Upper lobe of left lung (tissue), 6 donors: Measurements from ENCODE around the gene WDPCP. TPM values are rescaled to one million over a fixed set of nuclear protein-coding genes. Genes with fewer than 3 reads are reported as not detected.

Experiments
- ATAC-seq, 2 donors: fragments of 200-7000 bp; cut with Tn5 transposase; one replicate each; pipeline ENCODE4 v1.9.1; 2022; ENCODE audit warnings: mild to moderate bottlenecking in 2 of 2, moderate library complexity in 2 of 2; ENCODE audit not compliant: low FRiP score in 2 of 2
- DNase-seq, 2 donors: peaks; one replicate each; pipeline ENCODE4 v3.0.0-alpha.2; 2019 to 2020
- H3K27ac ChIP-seq, 4 donors: fragments of 200-600 bp; sonication (generic); one replicate each; pipeline ENCODE4 v1.5.1; 2016 to 2019
- H3K27me3 ChIP-seq, 4 donors: fragments of 200-600 bp; sonication (generic); one replicate each; pipeline ENCODE4 v1.5.1; 2017 to 2019
- H3K36me3 ChIP-seq, 4 donors: fragments of 200-600 bp; sonication (generic); one replicate each; pipeline ENCODE4 v1.5.1; 2016 to 2019
- H3K4me1 ChIP-seq, 4 donors: fragments of 200-600 bp; sonication (generic); one replicate each; pipeline ENCODE4 v1.5.1; 2018 to 2019
- H3K4me3 ChIP-seq, 4 donors: fragments of 200-600 bp; sonication (generic); one replicate each; pipeline ENCODE4 v1.5.1; 2017 to 2019; ENCODE audit warnings: mild to moderate bottlenecking in 2 of 4, moderate library complexity in 1 of 4
- H3K9me3 ChIP-seq, 4 donors: fragments of 200-600 bp; sonication (generic); one replicate each; pipeline ENCODE4 v1.5.1; 2018 to 2019
- CTCF ChIP-seq, 6 experiments: fragments of 450-650 bp in 4 of 6; fragments of 200-600 bp in 2 of 6; sonication (generic) in 2 of 6; IDR thresholded peaks; one replicate each; pipeline ENCODE4 v1.5.1; 2016 to 2019; ENCODE audit warnings: antibody characterized with exemption in 6 of 6
- EP300 ChIP-seq, 4 donors: sonication (generic); formaldehyde crosslinking; IDR thresholded peaks; one replicate each; pipeline ENCODE4 v1.5.1; 2017; ENCODE audit warnings: antibody characterized with exemption in 4 of 4, control low read depth in 2 of 4
- POLR2A ChIP-seq, 4 donors: fragments of 450-650 bp; IDR thresholded peaks; one replicate each; pipeline ENCODE4 v1.5.1; 2016 to 2017; ENCODE audit warnings: antibody characterized with exemption in 4 of 4, mild to moderate bottlenecking in 2 of 4
- POLR2AphosphoS5 ChIP-seq, 2 donors: sonication (generic); formaldehyde crosslinking; IDR thresholded peaks; one replicate each; pipeline ENCODE4 v1.5.1; 2017; ENCODE audit warnings: antibody characterized with exemption in 2 of 2
- WGBS, 2 donors: methylation state at CpG; one replicate each; pipeline ENCODE4 v1.1.5; 2017 to 2018; 5-methylcytosine and 5-hydroxymethylcytosine counted together
- total RNA-seq, 6 donors: library from RNA; depleted of rRNA in 4 of 6; stranded (reverse); fragments of >200 nt in 4 of 6; gene quantifications; one replicate each; pipeline versions ENCODE4 v1.1.0 to v1.2.1, GENCODE V29; 2016 to 2021
- donor health status: DM: no; HTN: no; CAD: no; lungs with moderate emphysema.
- donor health status: DM: no; HTN: yes; CAD: no; lungs with severe emphysema.

The WDPCP gene
- total RNA-seq, 6 donors from 2014 or later = 9.3 to 20.8 (median 11.5) TPM

- Histone ChIP-seq H3K9me3 (no peaks in the 10 kb centered on the region), H3K36me3 (no peaks in the 10 kb centered on the region), H3K27ac (no peak overlapping the region), H3K4me3 (no peak overlapping the region), H3K27me3 (no peaks in the 10 kb centered on the region), H3K4me1 (no peaks in the 10 kb centered on the region)
- no peak for TF ChIP-seq POLR2A (IDR thresholded peaks at IDR 0.05)
- no peak for TF ChIP-seq EP300 (IDR thresholded peaks at IDR 0.05)
- TF ChIP-seq CTCF (IDR thresholded peaks at IDR 0.05) = no peak
- no peak for TF ChIP-seq POLR2AphosphoS5 (IDR thresholded peaks at IDR 0.05)
- no peak for ATAC-seq
- DNase-seq = no peak
- WGBS, 2 donors = 96 to 98% methylated on average over 2 of the region's 2 CpGs
Measured at GRCh38 chr2:63249161-63249560, 339.1 kb downstream of the WDPCP start.

GRCh38 chr2:63242747-63243146 is 345.5 kb downstream of the WDPCP start:
- Histone ChIP-seq H3K4me3 (no peak overlapping the region), H3K27me3 (no peaks in the 10 kb centered on the region), H3K4me1 (no peaks in the 10 kb centered on the region), H3K36me3 (no peaks in the 10 kb centered on the region), H3K27ac (no peak overlapping the region), H3K9me3 (no peaks in the 10 kb centered on the region)
- DNase-seq (no peak), ATAC-seq (no peak)
- TF ChIP-seq POLR2AphosphoS5 (IDR thresholded peaks at IDR 0.05) = no peak
- TF ChIP-seq EP300 (IDR thresholded peaks at IDR 0.05) = no peak
- no peak for TF ChIP-seq POLR2A (IDR thresholded peaks at IDR 0.05)
- whole genome bisulfite sequencing, 2 donors = 86% methylated on average over 1 of the region's 1 CpG

GRCh38 chr2:63225964-63226686 is 362.2 kb downstream of the WDPCP start:
- Histone ChIP-seq H3K36me3 (no peaks in the 10 kb centered on the region), H3K27me3 (no peaks in the 10 kb centered on the region), H3K27ac (no peak overlapping the region), H3K4me3 (no peak overlapping the region), H3K4me1 (no peaks in the 10 kb centered on the region), H3K9me3 (no peaks in the 10 kb centered on the region)
- WGBS, 2 donors = 91 to 93% methylated on average over 1 of the region's 1 CpG
- ATAC-seq (no peak), DNase-seq (no peak)
- TF ChIP-seq EP300 (IDR thresholded peaks at IDR 0.05) (no peak), CTCF (IDR thresholded peaks at IDR 0.05) (no peak), POLR2A (IDR thresholded peaks at IDR 0.05) (no peak), POLR2AphosphoS5 (IDR thresholded peaks at IDR 0.05) (no peak)

GRCh38 chr2:63218800-63219526 is 369.3 kb downstream of the WDPCP start:
- ATAC-seq (no peak), DNase-seq (no peak)
- Histone ChIP-seq H3K9me3 (no peaks in the 10 kb centered on the region), H3K36me3 (no peaks in the 10 kb centered on the region), H3K27ac (no peak overlapping the region), H3K4me1 (no peaks in the 10 kb centered on the region), H3K4me3 (no peak overlapping the region), H3K27me3 (no peaks in the 10 kb centered on the region)
- WGBS, 2 donors = 85 to 86% methylated on average over 4 of the region's 4 CpGs
- no peak for TF ChIP-seq POLR2AphosphoS5 (IDR thresholded peaks at IDR 0.05)
- no peak for TF ChIP-seq POLR2A (IDR thresholded peaks at IDR 0.05)
- no peak for TF ChIP-seq CTCF (IDR thresholded peaks at IDR 0.05)
- TF ChIP-seq EP300 (IDR thresholded peaks at IDR 0.05) = no peak

- 93 to 96% methylated on average over 3 of the region's 3 CpGs for WGBS, 2 donors
- Histone ChIP-seq H3K27me3 (no peaks in the 10 kb centered on the region), H3K4me1 (no peaks in the 10 kb centered on the region), H3K36me3 (no peaks in the 10 kb centered on the region), H3K9me3 (no peaks in the 10 kb centered on the region), H3K4me3 (no peak overlapping the region), H3K27ac (no peak overlapping the region)
- ATAC-seq = no peak
- TF ChIP-seq POLR2AphosphoS5 (IDR thresholded peaks at IDR 0.05) = no peak
- TF ChIP-seq CTCF (IDR thresholded peaks at IDR 0.05) = no peak
- TF ChIP-seq EP300 (IDR thresholded peaks at IDR 0.05) = no peak
- no peak for TF ChIP-seq POLR2A (IDR thresholded peaks at IDR 0.05)
- no peak for DNase-seq
Measured at GRCh38 chr2:63195310-63195709, 393.0 kb downstream of the WDPCP start.
